MM.1S (cell line): ENCODE results near the gene KLHDC1.
"Not testable (repeated sequence)": the region's sequence is repeated elsewhere in the genome, so short reads cannot be mapped to it uniquely, and the experiment has no call there.

Experiments
- EZH2 ChIP-seq: fragments of 300-600 bp; sonication (generic); optimal IDR thresholded peaks from 2 replicates; pipeline ENCODE3; 2017; ENCODE audit warnings: low read depth, mild to moderate bottlenecking, antibody characterized with exemption, low read length, mixed read lengths
- TF ChIP-seq, protein P1 (sequence below): fragments of 300-600 bp; sonication (generic); IDR thresholded peaks from 2 replicates; pipeline ENCODE4 v1.5.1; 2016; ENCODE audit warnings: antibody characterized with exemption, low read length, mixed read lengths

DNA sequence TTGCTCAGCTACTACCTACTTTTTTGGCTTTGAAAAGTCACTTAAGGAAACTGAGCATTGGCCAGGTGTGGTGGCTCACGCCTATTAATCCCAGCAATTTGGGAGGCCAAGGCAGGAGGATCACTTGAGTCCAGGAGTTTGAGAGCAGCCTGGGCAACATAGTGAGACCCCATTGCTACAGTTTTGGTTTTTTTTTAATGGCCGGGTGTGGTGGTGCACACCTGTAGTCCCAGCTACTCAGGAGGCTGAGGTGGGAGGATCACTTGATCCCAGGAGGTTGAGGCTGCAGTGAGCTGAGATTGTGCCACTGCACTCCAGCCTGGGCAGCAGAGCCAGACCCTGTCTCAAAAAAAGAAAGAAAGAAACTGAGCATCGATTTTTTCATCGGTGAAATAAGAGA is 42.7 kb downstream of the KLHDC1 start:
- TF ChIP-seq, protein P1, sequence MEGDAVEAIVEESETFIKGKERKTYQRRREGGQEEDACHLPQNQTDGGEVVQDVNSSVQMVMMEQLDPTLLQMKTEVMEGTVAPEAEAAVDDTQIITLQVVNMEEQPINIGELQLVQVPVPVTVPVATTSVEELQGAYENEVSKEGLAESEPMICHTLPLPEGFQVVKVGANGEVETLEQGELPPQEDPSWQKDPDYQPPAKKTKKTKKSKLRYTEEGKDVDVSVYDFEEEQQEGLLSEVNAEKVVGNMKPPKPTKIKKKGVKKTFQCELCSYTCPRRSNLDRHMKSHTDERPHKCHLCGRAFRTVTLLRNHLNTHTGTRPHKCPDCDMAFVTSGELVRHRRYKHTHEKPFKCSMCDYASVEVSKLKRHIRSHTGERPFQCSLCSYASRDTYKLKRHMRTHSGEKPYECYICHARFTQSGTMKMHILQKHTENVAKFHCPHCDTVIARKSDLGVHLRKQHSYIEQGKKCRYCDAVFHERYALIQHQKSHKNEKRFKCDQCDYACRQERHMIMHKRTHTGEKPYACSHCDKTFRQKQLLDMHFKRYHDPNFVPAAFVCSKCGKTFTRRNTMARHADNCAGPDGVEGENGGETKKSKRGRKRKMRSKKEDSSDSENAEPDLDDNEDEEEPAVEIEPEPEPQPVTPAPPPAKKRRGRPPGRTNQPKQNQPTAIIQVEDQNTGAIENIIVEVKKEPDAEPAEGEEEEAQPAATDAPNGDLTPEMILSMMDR = not testable (repeated sequence)
- TF ChIP-seq EZH2 = not testable (repeated sequence)
